Fibroblast of pulmonary artery (primary cell): ENCODE results near the gene RBBP6.

Source experiments
- DNase-seq: peaks from one replicate; pipeline ENCODE4 v3.0.0-alpha.2; 2010; ENCODE audit warnings: low read depth
- H3K4me3 ChIP-seq: replicated peaks from 2 replicates; pipeline ENCODE4 v1.5.1; 2011; ENCODE audit warnings: low read depth, mild to moderate bottlenecking, control low read depth, low read length, moderate library complexity
- TF ChIP-seq, protein P1 (sequence below): IDR thresholded peaks from 2 replicates; pipeline ENCODE4 v1.5.1; 2011; ENCODE audit warnings: mild to moderate bottlenecking, control low read depth, low read length, inconsistent platforms; ENCODE audit errors: missing control alignments

RBBP6 gene

DNA sequence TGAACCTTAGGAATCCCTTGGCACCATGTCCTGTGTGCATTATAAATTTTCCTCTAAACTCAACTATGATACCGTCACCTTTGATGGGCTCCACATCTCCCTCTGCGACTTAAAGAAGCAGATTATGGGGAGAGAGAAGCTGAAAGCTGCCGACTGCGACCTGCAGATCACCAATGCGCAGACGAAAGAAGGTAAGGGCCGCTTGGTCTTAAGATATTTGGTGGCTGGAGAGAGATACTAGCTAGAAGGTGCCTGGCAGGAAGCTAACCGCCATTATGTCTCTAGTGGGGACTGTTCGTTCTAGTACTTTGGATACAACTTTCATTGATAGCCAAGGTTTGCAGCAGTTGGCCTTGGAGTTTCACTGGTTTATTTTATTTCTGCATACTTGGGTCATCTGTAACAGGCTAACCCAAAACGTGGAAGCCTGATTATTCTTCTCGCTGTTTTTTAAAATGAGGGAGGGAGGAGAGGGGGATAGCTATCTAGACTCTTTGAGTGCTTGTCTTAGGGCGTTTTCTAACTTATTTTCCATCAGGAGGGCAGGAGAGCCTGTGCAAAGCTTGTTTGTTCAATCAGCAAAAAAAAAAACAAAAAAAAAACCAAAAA, 1.3 kb downstream of the RBBP6 start:
- TF ChIP-seq, protein P1, sequence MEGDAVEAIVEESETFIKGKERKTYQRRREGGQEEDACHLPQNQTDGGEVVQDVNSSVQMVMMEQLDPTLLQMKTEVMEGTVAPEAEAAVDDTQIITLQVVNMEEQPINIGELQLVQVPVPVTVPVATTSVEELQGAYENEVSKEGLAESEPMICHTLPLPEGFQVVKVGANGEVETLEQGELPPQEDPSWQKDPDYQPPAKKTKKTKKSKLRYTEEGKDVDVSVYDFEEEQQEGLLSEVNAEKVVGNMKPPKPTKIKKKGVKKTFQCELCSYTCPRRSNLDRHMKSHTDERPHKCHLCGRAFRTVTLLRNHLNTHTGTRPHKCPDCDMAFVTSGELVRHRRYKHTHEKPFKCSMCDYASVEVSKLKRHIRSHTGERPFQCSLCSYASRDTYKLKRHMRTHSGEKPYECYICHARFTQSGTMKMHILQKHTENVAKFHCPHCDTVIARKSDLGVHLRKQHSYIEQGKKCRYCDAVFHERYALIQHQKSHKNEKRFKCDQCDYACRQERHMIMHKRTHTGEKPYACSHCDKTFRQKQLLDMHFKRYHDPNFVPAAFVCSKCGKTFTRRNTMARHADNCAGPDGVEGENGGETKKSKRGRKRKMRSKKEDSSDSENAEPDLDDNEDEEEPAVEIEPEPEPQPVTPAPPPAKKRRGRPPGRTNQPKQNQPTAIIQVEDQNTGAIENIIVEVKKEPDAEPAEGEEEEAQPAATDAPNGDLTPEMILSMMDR = no peak
- peak overlapping the region; percentile 94 for H3K4me3 ChIP-seq
- peak; percentile 12 for DNase-seq

DNA sequence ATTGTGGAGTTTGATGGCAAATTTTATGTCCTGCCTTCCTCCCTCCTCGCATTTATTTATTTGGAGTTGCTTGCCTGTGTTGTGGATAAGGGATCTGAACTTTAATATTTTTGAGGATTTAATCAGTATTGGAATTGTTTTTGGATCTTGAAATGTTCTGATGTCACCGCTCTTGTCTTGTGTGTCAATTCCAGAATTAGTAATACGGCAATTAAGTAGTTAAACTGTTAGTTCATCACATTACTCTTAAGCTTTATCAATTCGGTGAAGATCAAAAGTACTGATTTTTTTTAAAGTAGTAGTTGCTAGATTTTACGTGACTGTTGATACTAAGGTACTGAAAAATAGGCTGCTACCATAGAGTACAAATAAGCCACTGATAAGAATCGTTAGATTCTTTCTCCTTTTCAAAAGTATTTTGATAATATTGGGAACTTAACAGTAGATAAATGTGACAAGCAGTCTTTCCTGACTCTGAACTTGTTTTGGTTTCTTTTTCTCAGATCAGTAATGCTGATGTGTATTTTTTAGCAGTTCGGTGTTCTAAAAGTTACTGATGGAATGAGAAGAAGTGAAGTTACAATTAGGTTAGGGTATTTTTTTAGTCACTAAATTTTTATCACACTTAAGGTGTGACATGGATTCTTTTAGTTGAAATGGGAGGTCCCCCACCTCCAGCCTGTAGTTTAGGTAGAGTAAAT, 2.0 kb downstream of the RBBP6 start:
- peak overlapping the region; percentile 94 for H3K4me3 ChIP-seq
- TF ChIP-seq, protein P1 = no peak
- DNase-seq = no peak

GRCh38 chr16:24543949-24544348, 4.6 kb downstream of the RBBP6 start:
- TF ChIP-seq, protein P1 = no peak
- DNase-seq = no peak
- peak overlapping the region; percentile 7 for H3K4me3 ChIP-seq

- H3K4me3 ChIP-seq = peak overlapping the region; percentile 7
- DNase-seq = peak; percentile 29
- TF ChIP-seq, protein P1 = no peak
Observed at GRCh38 chr16:24544640-24545039, 5.3 kb downstream of the RBBP6 start.

GRCh38 chr16:24550295-24550694, 10.9 kb downstream of the RBBP6 start:
- H3K4me3 ChIP-seq = no peak overlapping the region
- no peak for DNase-seq
- TF ChIP-seq, protein P1 = no peak

DNA sequence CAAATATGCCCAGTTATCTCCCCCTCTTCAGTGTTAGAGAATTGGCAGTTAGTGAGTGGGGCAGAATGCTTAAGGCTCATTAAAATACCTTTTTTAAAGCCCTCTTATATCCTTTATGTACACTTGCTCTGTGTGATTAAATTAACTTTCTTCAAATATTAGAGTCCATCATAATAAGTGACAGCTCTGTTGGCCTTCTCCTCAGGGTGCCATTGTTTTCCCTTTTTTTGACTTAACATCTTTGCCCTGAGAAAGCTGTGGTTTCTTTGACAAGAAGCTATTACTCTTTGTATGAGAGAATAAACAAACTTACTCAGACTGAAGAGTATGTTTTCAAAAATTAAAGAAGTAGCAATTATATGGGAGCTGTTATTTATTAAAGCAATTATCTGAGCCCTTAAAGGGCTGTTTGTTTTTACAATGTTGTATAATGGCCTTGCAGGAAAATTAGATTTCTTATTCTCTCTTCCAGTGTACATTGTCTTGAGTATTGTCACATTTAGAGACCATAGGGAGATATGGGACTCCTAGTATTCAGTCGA, 13.4 kb downstream of the RBBP6 start:
- TF ChIP-seq, protein P1 = no peak
- no peak for DNase-seq

GRCh38 chr16:24553983-24554382, 14.6 kb downstream of the RBBP6 start:
- DNase-seq = peak; percentile 37
- TF ChIP-seq, protein P1 = no peak
- no peak overlapping the region for H3K4me3 ChIP-seq

More for the DNA sequence above, 13.4 kb downstream of the RBBP6 start:
- H3K4me3 ChIP-seq = no peak overlapping the region
